Stimulated activated naive CD8-positive, alpha-beta T cell treated with anti-CD3 and anti-CD28 coated beads, Interleukin-15, Interleukin-2, amounts not matched to agents 100 U/mL and 50 U/mL, for 24 hours (primary cell): Measurements from ENCODE around the gene DUOXA1.
A peak's percentile ranks its signal among the peaks of the same experiment; 100 is the strongest.

Experiments
- ATAC-seq: fragments of 150-1000 bp; cut with Tn5 transposase; one replicate; pipeline ENCODE4 v1.10.0; 2021
- DNase-seq: peaks from one replicate; pipeline ENCODE4 v3.0.0; 2021

Gene DUOXA1, protein sequence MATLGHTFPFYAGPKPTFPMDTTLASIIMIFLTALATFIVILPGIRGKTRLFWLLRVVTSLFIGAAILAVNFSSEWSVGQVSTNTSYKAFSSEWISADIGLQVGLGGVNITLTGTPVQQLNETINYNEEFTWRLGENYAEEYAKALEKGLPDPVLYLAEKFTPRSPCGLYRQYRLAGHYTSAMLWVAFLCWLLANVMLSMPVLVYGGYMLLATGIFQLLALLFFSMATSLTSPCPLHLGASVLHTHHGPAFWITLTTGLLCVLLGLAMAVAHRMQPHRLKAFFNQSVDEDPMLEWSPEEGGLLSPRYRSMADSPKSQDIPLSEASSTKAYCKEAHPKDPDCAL

DNA sequence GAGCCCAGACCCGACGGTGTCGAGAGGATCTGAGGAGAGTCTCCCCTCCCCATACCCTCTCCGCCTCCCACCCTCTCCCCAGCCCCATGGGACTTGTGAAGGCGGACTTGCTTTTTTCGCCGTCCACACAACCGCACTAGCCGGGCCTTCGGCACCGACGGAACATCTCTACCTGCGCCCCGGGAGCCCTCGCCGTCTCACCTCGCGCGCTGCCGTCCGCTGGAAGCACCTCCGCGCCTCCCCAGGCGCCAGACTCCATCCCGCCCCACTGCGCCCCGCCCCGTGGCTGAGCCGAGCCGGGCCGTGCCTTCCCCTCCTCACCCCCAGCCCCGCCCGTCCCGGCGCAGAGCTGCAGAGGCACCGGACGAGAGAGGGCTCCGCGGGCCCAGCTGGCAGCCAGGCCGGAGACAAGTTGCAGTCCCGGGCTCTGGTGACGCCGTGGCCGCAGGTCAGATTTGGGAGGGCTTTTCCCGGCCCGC, at the start of gene DUOXA1, which contains the start of gene DUOX1:
DUOXA1 (minus strand) TSS at position 229 of the 479 bp plus-strand sequence. CDS start 6,865 bp downstream, outside the sequence.
DUOX1 (plus strand) TSS at position 344 of the 479 bp plus-strand sequence. CDS start 1,973 bp downstream, outside the sequence.
- peak; percentile 38 for DNase-seq
- ATAC-seq: peak; percentile 33

DNA sequence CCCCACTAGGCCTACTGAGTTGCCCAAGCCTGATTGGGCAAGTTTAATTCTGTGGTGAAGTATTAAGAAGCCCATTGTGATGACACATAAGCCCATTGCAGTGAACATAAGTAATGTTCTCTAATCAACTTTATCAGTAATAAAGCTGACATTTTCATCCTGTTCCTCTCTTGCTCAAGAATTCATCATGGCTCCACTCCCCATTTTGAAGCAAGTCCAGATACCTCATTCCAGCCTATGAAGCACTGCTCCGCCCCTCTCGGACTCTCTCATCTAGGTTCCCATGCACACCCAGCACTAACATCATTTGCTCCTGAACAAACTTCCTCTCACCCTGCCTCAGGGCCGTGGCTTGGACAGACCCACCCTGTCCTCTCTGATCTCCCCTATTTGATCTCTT, 47.6 kb upstream of the DUOXA1 start:
- no peak for DNase-seq
- ATAC-seq: no peak

DNA sequence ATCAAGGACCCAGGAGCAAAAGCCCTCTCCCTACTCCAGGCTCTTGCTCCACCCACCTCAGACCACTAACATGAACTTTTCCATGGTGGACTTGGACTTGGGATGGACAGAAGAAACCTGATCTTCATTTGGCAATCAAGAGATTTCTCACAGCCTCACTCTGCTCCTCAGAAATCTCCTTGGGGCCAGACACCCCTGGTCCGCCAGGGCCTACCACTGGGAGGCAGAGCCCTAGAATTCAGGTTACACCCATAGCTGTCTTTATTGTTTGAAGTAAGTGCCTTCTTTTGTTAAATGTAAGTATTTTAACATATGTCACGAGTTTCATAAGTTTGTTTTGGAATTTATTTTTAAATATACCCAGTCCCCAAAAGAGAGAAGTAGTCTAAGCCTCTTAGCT, 44.9 kb upstream of the DUOXA1 start:
- ATAC-seq: no peak
- no peak for DNase-seq

DNA sequence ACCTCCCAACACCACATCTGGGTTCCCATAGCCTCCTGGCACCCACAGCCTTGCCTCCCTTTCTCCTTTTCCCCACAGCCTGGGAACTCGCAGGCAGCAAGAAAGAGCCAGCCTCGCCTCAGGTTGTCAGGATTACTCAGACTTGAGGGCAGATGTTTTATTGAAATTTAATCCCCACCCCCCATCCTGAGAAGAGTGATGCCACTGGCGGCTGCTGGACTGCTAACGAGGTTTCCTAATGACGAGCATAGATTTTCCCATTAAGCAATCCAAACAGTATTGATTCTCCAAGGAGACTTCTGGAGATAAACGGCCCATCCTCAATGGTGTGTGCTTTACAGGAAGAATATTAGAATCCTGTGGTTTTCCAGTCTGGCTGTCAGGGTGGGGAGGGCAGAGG, 44.4 kb upstream of the DUOXA1 start:
- no peak for DNase-seq
- ATAC-seq: no peak

DNA sequence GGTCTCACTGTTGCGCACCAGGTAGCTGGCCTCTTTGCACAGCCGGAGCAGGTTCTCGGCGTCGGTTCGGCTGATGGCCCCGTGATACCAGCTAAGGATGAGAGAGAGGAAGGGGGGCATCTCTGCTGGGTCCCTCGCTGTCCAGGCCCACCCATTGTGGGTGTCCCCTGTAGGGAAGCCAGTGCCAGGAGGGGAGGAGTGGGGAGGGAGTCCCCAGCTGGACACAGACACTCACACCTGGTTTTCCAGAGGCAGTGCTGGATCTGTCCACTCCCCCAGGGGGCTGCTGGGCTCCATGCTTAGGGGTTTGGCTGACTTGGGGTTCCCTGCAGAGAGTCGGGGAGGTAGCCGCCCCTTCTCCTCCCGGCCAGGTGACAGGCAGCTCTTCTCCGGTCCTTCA, 42.2 kb upstream of the DUOXA1 start:
- no peak for DNase-seq

DNA sequence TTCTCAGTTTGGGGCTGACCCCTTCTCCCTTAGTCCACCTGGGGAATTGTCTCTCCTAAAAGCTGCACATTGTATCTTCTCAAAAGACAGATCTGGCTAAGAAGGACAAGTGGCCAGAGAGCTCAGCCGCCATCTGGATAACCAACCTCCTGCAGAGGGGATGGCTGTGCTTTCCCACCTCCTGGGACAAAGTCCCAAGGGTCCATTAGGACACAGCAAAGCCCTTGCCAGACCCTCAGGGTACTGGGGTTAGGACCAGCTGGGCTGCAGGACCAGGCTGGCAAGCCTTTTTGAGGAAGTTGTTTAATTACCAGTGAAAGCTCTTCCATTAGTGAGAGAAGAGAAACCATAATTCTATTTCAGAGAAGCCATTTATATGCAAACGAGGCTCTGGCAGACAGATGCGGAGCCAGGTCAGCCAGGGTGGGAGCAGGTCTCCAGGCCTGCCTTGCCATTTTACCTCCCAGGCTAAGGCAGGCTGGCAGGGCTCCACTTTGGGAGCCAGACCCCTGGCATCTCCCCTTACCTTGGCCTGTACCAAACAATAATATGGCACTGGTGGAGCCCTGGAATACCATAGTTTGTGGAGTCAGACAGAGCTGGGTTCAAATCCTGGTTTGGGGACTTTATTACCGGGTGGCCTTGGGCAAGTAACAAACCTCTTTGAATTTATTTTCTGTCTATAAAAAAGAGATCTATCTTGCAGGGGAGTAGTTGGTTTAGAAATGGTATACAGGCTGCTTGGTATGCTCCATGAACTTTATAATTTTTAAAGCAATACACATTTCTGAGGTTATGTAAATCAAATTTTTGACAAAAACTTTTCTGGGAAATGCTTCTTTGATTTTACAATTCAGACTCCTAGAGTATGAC, 40.2 kb upstream of the DUOXA1 start:
- no peak for DNase-seq
- no peak for ATAC-seq

More for the DNA sequence above, 42.2 kb upstream of the DUOXA1 start:
- no peak for ATAC-seq

DNA sequence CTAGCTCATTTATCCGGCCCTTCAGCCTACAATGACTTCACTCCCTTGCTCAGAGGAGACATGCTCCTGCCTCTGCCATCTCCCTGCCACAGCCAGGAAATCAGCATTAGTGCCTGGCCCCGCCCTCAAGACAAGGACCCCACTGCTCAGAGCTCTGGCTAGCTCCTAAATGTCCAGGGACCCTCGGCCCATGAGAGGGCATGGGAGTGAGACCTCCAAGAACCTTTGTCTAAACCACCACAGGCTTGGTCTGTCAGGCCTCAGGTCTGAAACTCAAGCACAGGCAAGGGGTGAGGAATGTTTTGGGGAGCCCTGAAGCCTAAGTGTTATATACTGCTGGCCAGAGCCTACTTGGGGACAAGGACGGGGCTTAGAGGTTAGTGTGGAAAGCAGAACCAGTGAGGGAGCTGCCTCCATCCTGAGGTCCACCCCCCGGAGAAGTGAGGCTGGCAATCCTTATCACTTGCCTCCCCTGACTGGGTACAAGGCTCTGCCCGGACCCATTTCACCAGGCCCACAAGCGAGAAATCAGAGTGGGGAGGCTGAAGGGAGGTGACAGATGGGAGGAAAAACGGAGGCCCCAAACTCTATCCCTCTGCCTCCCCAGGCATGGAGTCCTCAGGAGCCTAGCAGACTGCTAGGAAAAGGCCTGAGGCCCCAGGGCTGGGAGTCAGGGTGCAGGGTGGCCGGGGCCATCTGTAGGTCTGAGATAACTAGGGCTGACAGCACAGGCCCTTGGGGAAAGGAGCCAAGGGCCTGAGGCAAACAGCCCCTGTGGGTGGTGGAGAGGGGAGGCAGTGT, 39.3 kb upstream of the DUOXA1 start:
- ATAC-seq: no peak

DNA sequence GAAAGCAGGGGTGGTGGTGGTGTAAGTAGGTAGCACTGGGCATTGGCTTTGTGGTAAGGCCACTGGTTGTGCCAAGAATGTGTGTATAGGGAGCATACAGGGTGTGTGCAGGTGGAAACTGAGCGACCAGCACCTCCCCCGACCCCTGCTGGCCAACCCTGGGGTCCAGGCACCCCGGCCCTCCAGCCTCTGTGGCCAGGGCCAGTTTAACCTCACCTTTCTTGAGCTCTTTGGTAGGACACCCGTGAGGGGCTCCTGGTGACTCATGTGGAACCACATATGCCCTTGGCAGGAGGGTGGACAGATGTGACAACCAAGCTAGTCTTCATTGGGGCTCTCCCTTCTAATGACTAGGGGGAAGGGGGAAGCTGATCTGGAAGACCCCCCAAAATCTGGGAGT, 38.6 kb upstream of the DUOXA1 start:
- no peak for DNase-seq
- no peak for ATAC-seq

More for the DNA sequence above, 39.3 kb upstream of the DUOXA1 start:
- DNase-seq: no peak

DNA sequence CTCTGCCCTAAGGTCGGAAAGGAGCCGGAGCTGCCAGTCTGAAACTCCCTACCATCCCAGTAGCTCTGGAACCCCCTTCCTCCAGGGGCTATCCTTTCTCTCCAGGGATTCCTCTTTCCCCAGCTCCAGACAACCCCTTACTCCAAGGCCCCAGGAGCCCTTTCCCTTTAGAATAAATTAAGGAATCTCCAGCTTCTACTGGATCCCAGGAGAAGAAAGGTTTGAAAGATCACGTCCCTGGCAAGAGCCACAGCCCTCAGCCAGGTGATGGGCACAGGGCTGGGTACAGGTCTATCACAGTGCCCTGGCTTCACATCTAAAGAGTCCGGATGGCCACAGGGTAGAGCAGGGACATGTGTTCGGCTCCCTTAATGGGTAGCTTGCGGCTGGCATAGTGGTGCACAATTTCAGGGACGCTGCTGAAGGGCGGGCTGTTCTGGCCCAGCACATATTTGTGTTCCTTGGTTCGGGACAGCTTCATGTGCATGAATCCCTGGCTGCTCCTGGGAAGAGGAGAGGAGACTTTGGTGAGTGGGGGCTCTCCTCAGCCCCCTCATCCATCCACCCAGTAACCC, 38.0 kb upstream of the DUOXA1 start:
- DNase-seq (no peak), ATAC-seq (no peak)

DNA sequence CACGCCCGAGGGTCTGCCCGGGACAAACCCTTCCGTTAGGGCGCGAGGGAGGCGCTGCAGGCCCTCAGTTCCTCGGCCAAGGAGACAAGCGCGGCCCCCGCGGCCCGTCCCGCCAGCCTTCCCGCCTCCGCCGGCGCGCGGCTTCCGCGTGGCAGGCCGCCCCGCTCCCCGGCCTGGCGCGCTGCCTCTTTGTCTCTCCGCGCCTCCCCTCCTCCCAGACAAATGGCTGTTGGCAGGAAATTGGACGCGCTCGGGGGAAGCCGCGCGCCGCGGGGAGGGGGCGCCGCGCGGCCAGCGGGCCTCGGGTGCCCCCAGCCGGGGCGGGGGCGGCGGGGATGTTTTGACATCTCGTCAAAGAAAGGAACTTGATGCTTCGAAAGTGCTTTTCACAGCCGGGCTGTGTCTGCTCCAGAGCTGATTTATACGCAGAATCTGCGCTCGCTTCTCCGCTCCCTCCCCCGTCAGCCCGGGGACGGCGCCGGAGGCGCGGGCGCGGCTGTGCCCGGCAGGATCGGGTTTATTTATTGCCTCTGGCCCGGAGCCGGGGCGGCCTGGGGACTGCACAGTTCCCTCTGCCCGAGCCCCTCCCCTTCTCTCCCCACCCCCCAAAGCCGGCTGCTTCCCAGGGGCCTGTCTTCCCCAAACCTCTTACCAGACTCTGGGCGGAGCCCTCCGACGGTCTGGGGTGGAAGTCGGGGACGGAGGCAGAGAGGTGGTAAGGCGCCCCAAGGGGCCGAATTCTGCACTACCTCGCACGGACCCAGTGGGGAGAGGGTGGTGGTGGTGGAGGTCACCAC, 37.4 kb upstream of the DUOXA1 start:
- ATAC-seq: peak; percentile 95
- DNase-seq: peak; percentile 87

DNA sequence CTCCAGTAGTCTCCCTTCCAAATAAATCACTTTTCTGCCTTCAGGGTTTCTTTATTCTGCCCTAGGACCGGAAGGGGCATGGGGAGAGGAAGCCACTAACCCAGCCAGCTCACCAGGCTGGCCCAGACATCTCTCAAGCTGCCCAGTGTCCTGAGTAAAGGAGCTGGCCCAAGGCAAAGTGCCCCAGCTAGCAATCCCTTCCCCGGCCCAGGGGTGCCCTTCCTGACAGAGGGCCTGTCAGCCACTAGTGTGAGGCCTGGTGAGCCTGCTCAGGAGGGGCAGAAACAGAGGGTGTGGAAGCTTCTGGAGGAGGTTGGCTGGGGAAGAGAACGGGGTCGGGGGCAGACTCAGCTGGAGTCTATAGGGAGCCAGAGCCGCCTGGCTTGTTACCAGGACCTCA, 35.9 kb upstream of the DUOXA1 start:
- no peak for ATAC-seq

DNA sequence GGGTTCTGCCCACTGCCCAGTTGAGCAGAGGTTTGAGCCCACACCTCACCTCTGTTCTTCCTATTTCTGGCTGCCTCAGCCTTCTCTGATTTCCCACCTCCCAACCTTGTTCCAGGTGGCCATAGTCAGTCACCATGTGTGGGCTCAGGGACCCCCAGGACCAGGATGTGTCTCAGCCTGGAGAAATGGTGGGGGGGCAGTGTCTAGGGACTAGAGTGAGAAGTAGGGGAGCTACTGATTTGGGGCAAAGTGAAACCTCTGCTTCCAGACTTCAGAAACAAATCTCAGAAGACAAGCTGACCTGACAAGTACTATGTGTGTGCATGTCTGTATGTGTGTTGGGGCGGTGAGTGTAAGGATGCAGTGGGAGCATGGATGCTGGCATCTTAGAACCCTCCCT, 35.2 kb upstream of the DUOXA1 start:
- DNase-seq: no peak
- no peak for ATAC-seq

More for the DNA sequence above, 35.9 kb upstream of the DUOXA1 start:
- DNase-seq: no peak

DNA sequence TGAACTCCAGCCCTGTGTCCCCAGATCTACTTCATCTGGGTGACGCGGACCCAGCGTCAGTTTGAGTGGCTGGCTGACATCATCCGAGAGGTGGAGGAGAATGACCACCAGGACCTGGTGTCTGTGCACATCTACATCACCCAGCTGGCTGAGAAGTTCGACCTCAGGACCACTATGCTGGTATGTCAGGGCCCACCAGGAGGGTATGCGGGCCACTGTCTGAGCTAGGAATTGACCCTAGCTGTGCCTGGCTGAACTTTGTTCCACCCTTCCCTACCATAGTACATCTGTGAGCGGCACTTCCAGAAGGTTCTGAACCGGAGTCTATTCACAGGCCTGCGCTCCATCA, 33.8 kb upstream of the DUOXA1 start:
- DNase-seq (no peak), ATAC-seq (no peak)

DNA sequence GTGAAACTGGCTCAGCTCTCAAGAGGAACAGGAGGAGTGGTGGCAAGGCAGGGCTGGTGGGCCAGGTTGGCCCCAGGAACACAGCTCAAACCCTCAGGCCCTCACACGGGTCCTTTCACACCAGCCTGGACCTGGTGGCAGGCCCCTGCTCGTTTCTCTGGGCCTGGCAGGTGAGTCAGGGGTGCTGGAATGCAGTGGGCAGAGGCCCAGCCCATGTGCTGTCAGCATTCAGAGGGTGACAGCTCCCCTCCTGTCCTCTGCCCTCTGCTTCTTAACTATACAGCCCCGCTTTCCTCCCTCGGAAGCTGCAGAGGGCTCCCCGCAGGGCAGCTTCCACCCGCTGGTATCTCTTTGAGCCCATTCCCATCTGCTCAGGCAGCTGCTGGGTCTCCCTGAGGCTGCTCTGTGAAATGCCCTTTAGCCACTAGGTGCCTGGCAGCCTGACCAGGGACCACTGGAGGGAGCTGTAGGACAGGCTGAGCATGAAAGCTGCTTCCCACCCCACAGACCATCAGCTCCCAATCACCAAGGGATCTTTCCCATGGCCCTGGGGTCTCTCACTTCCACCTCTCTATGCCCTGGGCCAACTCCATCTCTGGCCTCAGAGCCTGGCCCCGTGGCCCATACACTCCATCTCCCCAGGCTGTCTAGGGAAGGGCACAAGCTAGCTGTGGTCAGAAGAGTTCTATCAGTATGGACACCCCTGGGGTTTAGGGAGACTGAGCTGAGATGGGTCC, 33.3 kb upstream of the DUOXA1 start:
- ATAC-seq (peak; percentile 25), DNase-seq (peak; percentile 75)

DNA sequence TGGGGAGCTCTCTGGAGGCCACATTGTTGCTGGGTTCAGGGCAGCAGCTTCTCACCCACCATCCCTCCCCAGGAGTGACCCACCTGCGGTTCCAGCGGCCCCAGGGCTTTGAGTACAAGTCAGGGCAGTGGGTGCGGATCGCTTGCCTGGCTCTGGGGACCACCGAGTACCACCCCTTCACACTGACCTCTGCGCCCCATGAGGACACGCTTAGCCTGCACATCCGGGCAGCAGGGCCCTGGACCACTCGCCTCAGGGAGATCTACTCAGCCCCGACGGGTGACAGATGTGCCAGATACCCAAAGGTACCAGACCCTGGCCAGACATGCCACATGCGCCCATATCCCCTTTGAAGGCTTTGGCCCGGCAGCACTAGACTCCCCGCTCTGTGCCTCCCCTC, 32.0 kb upstream of the DUOXA1 start:
- ATAC-seq (no peak), DNase-seq (no peak)

DNA sequence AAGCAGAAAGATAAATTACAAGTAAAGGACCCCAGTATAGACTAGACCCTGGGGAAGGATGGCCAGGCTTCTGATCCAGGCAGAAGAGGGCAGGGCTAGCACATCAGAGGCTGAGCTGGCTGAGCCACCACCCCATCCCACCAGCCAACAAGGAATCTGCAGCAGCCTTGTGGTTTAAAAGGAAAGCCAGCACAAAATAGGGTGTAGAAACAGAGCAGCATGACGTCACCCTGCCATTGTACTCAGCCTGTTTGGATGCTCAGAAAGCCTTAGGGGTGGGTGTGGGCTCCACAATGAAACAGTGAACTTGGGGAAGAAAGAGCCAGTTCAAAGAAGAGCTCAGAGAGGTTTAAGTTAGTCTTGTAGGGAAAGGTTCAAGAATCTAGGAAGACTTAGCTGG, 28.3 kb upstream of the DUOXA1 start:
- DNase-seq (no peak), ATAC-seq (no peak)

DNA sequence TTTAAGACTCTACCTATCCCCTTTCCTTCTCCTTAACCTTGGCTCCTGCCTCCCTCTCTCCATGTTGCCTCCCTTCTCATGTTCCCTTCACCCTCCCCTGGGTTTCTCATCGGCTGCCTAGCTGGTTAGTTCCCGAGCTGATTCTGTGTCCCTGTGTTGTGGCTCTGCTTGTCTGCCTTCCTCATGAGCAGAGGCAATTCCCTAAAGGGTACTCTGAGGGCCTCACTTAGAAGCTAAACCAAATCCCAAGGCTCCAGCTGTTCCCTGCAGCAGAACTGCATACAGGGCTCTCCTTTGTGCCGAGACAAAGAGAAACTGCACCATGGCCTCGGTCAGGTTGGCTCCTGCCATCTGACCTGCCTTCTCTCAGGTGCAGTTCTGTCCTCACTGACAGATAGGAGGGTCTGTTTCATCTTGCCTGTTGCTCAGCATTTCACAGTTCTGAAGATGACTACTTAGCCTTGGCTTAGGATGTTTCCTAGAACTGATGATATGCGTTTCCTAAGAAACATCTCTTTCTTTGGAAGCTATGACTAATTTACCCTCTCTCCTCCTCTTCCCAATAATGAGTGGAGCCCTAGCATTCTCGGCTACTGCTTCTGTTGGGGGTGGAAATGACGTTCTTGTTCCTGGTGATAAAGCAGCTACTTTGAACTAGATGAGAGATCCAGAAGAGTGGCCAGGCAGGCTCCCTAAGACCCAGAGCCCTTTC, 27.2 kb upstream of the DUOXA1 start:
- DNase-seq: no peak
- no peak for ATAC-seq

DNA sequence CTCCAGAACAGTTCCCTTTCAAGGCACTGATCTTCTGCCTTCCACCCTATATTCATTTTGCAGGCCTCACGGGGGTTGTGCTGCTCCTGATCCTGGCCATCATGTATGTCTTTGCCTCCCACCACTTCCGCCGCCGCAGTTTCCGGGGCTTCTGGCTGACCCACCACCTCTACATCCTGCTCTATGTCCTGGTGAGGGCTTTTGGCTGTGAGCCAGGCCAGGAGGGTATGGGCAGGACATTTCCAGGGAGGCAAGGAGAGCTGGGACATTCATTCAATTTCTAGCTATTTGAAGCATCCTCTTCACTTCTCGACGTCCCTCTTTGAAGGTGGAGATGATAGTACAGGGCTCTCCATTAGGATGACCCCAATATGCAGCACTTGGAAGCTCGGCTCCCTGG, 26.1 kb upstream of the DUOXA1 start:
- ATAC-seq (no peak), DNase-seq (no peak)

DNA sequence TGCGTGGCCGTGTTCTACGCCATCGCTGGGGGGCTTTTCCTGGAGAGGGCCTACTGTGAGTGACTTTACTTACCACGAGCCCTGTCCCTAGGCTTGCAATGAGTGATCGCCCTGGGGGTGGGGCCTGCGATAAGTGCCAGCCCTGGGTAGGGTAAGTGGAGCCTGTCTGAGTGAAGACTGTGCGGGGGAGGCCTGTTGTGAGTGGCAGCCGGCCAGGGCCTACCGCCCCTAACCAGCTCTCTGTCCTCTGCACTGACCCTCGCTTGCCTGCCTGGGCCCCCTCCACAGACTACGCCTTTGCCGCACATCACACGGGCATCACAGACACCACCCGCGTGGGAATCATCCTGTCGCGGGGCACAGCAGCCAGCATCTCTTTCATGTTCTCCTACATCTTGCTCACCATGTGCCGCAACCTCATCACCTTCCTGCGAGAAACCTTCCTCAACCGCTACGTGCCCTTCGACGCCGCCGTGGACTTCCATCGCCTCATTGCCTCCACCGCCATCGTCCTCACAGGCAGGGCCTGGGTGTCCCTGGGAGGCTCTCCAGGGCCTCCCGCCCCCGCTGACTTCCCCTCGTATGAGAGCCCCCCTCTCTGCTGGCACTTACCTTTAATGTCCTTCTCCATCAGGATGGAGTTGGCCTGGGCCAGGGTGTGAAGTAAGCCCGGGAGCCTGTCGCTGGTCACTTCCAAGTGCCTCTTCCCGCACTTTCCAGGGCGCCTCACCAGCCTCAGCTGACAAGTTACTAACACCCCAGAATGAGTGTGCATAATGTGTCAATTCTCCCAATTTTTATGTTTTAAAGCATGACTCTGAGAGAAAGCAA, 22.5 kb upstream of the DUOXA1 start:
- ATAC-seq (no peak), DNase-seq (no peak)
